HG02852 (cell line): ENCODE data around the gene FHOD1.

Source experiments
- ATAC-seq: cut with Tn5 transposase; IDR thresholded peaks from one replicate; pipeline ENCODE4 v1.9.1; 2021; ENCODE audit warnings: mild to moderate bottlenecking, moderate library complexity; ENCODE audit not compliant: unreplicated experiment

The FHOD1 gene

GRCh38 chr16:67193536-67193935 is 53.7 kb downstream of the FHOD1 start:
- no peak for ATAC-seq

- ATAC-seq: no peak
Observed at GRCh38 chr16:67192781-67193361, 54.4 kb downstream of the FHOD1 start.

- ATAC-seq: peak; percentile 87
Observed at GRCh38 chr16:67191995-67192681, 55.1 kb downstream of the FHOD1 start, which contains the start of gene E2F4. E2F4 (plus strand) TSS chr16:67192155; CDS start chr16:67192228, 73 bp downstream.

- no peak for ATAC-seq
Observed at GRCh38 chr16:67191411-67191994, 55.8 kb downstream of the FHOD1 start.

- ATAC-seq: no peak
Observed at GRCh38 chr16:67190448-67191399, 56.6 kb downstream of the FHOD1 start.

GRCh38 chr16:67190041-67190440 is 57.2 kb downstream of the FHOD1 start, which contains the start of gene EXOC3L1:
EXOC3L1 (minus strand) TSS chr16:67190136; CDS start chr16:67189676, 460 bp downstream.
- ATAC-seq: no peak

- no peak for ATAC-seq
Observed at GRCh38 chr16:67188798-67189197, 58.5 kb downstream of the FHOD1 start.

- ATAC-seq: no peak
Observed at GRCh38 chr16:67188323-67188722, 59.0 kb downstream of the FHOD1 start.

GRCh38 chr16:67187175-67187890 is 59.9 kb downstream of the FHOD1 start:
- no peak for ATAC-seq

- no peak for ATAC-seq
Observed at GRCh38 chr16:67186550-67186950, 60.7 kb downstream of the FHOD1 start.

- ATAC-seq: no peak
Observed at GRCh38 chr16:67185651-67186134, 61.6 kb downstream of the FHOD1 start.

GRCh38 chr16:67184995-67185650 is 62.2 kb downstream of the FHOD1 start:
- ATAC-seq: no peak

GRCh38 chr16:67184453-67184994 is 62.8 kb downstream of the FHOD1 start:
- no peak for ATAC-seq

- ATAC-seq: peak; percentile 95
Observed at GRCh38 chr16:67183627-67184452, 63.4 kb downstream of the FHOD1 start, which contains the start of gene MATCAP1. MATCAP1 (minus strand) TSS chr16:67183963; CDS start chr16:67180610, 3,353 bp downstream.

- ATAC-seq: no peak
Observed at GRCh38 chr16:67183284-67183626, 64.0 kb downstream of the FHOD1 start.

- ATAC-seq: no peak
Observed at GRCh38 chr16:67182288-67182687, 65.0 kb downstream of the FHOD1 start.

GRCh38 chr16:67181346-67181745 is 65.9 kb downstream of the FHOD1 start:
- no peak for ATAC-seq

- no peak for ATAC-seq
Observed at GRCh38 chr16:67180166-67180565, 67.1 kb downstream of the FHOD1 start.
